Transverse colon (tissue), 4 donors: ENCODE measurements around the gene PTPN7.

Source experiments
- EP300 ChIP-seq: sonication (generic); formaldehyde crosslinking; IDR thresholded peaks from one replicate; pipeline ENCODE4 v1.6.1; 2017; ENCODE audit warnings: antibody characterized with exemption, low read depth
- POLR2A ChIP-seq: fragments of 450-650 bp; IDR thresholded peaks from one replicate; pipeline ENCODE4 v1.6.1; 2016; ENCODE audit warnings: antibody characterized with exemption, mild to moderate bottlenecking, moderate library complexity
- POLR2AphosphoS5 ChIP-seq, 3 donors: sonication (generic); formaldehyde crosslinking; IDR thresholded peaks; one replicate each; pipeline ENCODE4 v1.6.1; 2016; ENCODE audit warnings: antibody characterized with exemption in 3 of 3
- TF ChIP-seq, protein P1 (sequence below), 5 experiments: fragments of 200-600 bp in 3 of 5; fragments of 450-650 bp in 2 of 5; sonication (generic) in 3 of 5; IDR thresholded peaks; 1 replicate in 2 of 5; 2 replicates in 3 of 5; pipeline ENCODE4 v1.5.1; 2016 to 2017; ENCODE audit warnings: antibody characterized with exemption in 5 of 5, inconsistent platforms in 3 of 5, mild to moderate bottlenecking in 2 of 5, moderate library complexity in 1 of 5

DNA sequence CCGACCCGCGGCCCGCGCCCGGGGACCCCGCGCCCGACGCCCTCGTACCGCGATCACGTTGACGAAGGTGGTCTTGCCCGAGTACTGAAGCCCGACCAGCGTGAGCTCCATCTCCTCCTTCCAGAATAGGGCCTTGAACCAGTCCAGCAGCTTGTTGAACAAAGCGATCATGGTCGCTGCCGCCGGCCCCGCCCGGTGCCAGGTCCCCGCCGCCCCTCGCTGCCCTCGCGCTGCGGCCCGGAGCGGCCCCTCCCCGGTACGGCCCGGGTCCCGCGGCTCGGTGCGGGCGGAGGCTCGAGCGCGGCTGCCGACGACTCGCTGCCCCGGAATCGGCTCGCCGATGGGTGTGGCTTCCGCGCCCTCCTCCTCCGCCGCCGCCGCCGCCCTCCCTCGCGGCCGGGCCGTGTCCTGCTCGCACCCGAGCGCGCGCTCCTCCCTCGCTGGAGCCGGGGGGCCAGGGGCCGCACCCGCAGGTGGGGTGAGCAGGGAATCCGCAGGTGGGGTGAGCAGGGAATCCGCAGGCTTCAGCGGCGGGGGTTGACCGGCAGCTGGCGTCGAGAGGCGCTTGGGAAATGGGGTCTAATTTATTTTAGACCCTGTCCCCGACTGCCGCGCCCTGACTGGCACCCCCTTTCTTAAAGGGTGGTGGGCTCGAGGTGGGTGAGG is 15.9 kb downstream of the PTPN7 start, which contains the start of gene ARL8A:
- TF ChIP-seq, protein P1, sequence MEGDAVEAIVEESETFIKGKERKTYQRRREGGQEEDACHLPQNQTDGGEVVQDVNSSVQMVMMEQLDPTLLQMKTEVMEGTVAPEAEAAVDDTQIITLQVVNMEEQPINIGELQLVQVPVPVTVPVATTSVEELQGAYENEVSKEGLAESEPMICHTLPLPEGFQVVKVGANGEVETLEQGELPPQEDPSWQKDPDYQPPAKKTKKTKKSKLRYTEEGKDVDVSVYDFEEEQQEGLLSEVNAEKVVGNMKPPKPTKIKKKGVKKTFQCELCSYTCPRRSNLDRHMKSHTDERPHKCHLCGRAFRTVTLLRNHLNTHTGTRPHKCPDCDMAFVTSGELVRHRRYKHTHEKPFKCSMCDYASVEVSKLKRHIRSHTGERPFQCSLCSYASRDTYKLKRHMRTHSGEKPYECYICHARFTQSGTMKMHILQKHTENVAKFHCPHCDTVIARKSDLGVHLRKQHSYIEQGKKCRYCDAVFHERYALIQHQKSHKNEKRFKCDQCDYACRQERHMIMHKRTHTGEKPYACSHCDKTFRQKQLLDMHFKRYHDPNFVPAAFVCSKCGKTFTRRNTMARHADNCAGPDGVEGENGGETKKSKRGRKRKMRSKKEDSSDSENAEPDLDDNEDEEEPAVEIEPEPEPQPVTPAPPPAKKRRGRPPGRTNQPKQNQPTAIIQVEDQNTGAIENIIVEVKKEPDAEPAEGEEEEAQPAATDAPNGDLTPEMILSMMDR (IDR thresholded peaks at IDR 0.05), result no peak
- no peak for TF ChIP-seq EP300
- TF ChIP-seq POLR2A, result no peak
- peak; percentile 6 to 55 (median 27) for TF ChIP-seq POLR2AphosphoS5 (IDR thresholded peaks at IDR 0.05)
